GM18870 (cell line): ENCODE results near the gene INSYN2A.

ENCODE experiments used
- ATAC-seq: cut with Tn5 transposase; IDR thresholded peaks from one replicate; pipeline ENCODE4 v1.9.1; 2021; ENCODE audit warnings: moderate library complexity; ENCODE audit not compliant: unreplicated experiment

INSYN2A gene

GRCh38 chr10:127154831-127155620 is 41.4 kb downstream of the INSYN2A start:
- no peak for ATAC-seq

GRCh38 chr10:127153181-127153580 is 43.2 kb downstream of the INSYN2A start:
- ATAC-seq: no peak

- ATAC-seq: no peak
Observed at GRCh38 chr10:127151981-127152699, 44.3 kb downstream of the INSYN2A start.

- ATAC-seq: no peak
Observed at GRCh38 chr10:127151541-127151940, 44.9 kb downstream of the INSYN2A start.

- no peak for ATAC-seq
Observed at GRCh38 chr10:127150136-127150535, 46.3 kb downstream of the INSYN2A start.

- no peak for ATAC-seq
Observed at GRCh38 chr10:127149501-127150081, 46.8 kb downstream of the INSYN2A start.

- no peak for ATAC-seq
Observed at GRCh38 chr10:127148933-127149220, 47.5 kb downstream of the INSYN2A start.

GRCh38 chr10:127148066-127148932 is 48.1 kb downstream of the INSYN2A start:
- ATAC-seq: no peak

GRCh38 chr10:127146661-127147060 is 49.7 kb downstream of the INSYN2A start:
- no peak for ATAC-seq
